T-helper 17 cell (primary cell): ENCODE results near the gene MXD3. TPM values are rescaled to one million over a fixed set of nuclear protein-coding genes. Genes with fewer than 3 reads are reported as not detected.
A peak's percentile ranks its signal among the peaks of the same experiment; 100 is the strongest.

Experiments
- ATAC-seq: fragments of 150-1000 bp; cut with Tn5 transposase; 2 replicates; pipeline ENCODE4 v1.10.0; 2021; ENCODE audit warnings: mild to moderate bottlenecking, moderate library complexity
- DNase-seq, 3 donors: peaks; one replicate each; pipeline versions ENCODE4 v3.0.0 to v3.0.0-alpha.2; 2020 to 2021
- H3K9me3 ChIP-seq: one replicate; pipeline ENCODE4 v1.7.0; 2013; ENCODE audit warnings: low read length, mild to moderate bottlenecking; ENCODE audit not compliant: control insufficient read depth, poor library complexity, severe bottlenecking
- H3K27ac Mint-ChIP-seq: one replicate; pipeline ENCODE4 v1.8.0; 2022; ENCODE audit warnings: mild to moderate bottlenecking, moderate library complexity, mixed read lengths
- H3K27me3 Mint-ChIP-seq: one replicate; pipeline ENCODE4 v1.8.0; 2022; ENCODE audit warnings: mixed read lengths
- H3K36me3 Mint-ChIP-seq: one replicate; pipeline ENCODE4 v1.8.0; 2022; ENCODE audit warnings: low read depth, mixed read lengths
- H3K4me1 Mint-ChIP-seq: one replicate; pipeline ENCODE4 v1.8.0; 2022; ENCODE audit warnings: mild to moderate bottlenecking, mixed read lengths
- H3K4me3 Mint-ChIP-seq: one replicate; pipeline ENCODE4 v1.8.0; 2022; ENCODE audit warnings: mild to moderate bottlenecking, moderate library complexity, mixed read lengths
- total RNA-seq, 4 donors: library from RNA in 2 of 4; stranded (reverse) in 2 of 4; gene quantifications; one replicate each; pipeline ENCODE4 v1.2.3 and lab custom pipeline; 2022 to 2026

The MXD3 gene
- total RNA-seq, 2 donors from 2014 or later, result 8.7 to 11.8 TPM

DNA sequence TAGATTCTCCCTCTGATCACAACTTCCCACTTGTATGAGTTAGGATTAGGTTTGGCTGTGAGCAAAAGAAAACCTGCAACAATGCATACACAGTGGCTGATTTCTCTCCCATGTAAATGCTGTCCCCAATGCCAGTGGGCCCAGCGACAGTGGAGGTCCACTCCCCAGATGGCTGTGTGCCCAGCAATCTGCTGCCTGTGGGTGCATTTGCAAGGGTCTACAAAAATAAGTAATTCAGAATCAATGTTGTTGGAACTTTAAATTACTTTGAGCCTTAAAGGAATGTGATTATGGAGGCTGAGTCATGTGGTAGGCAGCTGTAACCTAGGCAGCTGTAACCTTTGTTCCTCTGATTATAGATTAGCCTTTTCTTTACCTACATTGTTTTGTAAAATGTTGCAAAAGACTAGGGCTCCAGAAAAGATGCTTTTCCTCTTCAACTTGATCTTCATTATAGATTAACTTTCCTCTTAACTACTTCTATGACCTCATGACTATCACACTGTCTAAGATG, 14.2 kb upstream of the MXD3 start:
- Mint-ChIP-seq H3K27ac (peak overlapping the region; percentile 70), H3K36me3 (peaks cover 3% of the 10 kb centered on the region), H3K4me3 (no peak overlapping the region), H3K4me1 (peaks cover 8% of the 10 kb centered on the region), H3K27me3 (no peaks in the 10 kb centered on the region)
- ATAC-seq, result no peak
- no peaks in the 10 kb centered on the region for H3K9me3 ChIP-seq
- no peak for DNase-seq

- no peak overlapping the region for H3K27ac Mint-ChIP-seq
- no peak overlapping the region for H3K4me3 Mint-ChIP-seq
- no peaks in the 10 kb centered on the region for H3K9me3 ChIP-seq
- ATAC-seq (no peak), DNase-seq (no peak)
- peaks cover 2% of the 10 kb centered on the region for H3K36me3 Mint-ChIP-seq
- H3K4me1 Mint-ChIP-seq, result peaks cover 27% of the 10 kb centered on the region
- no peaks in the 10 kb centered on the region for H3K27me3 Mint-ChIP-seq
Measured at GRCh38 chr5:177320879-177321278, 9.2 kb upstream of the MXD3 start.

DNA sequence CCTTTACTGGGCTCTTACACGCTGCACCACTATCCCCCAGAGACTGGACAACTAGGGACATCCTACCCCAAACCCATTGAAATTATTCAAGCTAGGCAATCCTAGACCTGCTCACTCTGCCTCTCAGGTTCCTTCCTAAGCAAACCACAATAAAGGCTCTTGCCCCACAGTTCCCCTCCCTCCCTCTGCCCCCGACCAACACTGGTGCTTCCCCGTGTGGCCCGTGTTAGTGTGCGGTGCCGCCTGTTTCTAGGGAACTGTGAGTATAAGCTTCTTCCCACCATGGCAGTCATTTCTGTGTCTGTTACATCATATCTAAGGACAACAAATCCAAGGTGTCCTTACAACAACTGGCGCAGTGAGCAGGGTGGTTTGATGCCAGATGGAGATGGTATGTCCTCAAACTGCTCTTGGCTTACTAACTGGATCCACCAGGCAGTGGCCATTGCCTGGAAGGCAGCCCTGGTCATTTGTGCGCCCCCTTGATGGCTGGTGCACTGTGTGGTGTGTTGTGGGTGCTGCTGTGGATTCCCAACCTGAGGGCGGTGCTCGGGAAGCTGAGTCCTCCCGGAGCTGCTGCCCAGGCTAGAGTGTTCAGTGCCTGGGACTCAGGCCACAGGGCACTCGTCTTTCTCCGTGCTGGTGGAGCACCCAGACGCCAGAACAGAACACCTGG, 8.4 kb upstream of the MXD3 start:
- peaks cover 2% of the 10 kb centered on the region for H3K36me3 Mint-ChIP-seq
- H3K9me3 ChIP-seq, result no peaks in the 10 kb centered on the region
- H3K27ac Mint-ChIP-seq, result no peak overlapping the region
- H3K4me3 Mint-ChIP-seq, result peak overlapping the region; percentile 2
- peaks cover 27% of the 10 kb centered on the region for H3K4me1 Mint-ChIP-seq
- DNase-seq, result no peak
- H3K27me3 Mint-ChIP-seq, result no peaks in the 10 kb centered on the region
- ATAC-seq, result peak; percentile 79

DNA sequence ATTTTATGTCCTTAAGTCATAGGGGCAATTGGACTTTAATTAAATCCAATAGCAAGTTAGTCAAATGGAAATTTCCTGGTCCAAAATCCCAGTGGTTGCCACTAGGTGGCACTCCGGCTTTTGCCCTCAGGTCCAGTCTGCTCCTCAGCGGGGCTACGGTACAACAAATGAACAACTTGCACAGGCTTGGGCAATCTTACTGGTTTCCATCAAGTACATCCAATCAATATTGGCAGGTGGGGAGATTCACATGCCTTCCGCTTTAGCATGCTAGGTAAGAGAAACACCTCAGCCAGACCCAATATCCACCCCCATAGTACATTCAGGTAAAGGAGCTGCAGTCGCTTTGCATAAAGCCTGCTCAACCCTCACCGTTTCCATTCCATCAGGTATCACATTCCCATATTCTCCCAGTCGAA, 6.3 kb upstream of the MXD3 start:
- Mint-ChIP-seq H3K27ac (no peak overlapping the region), H3K36me3 (peaks cover 2% of the 10 kb centered on the region), H3K27me3 (no peaks in the 10 kb centered on the region), H3K4me1 (peaks cover 28% of the 10 kb centered on the region), H3K4me3 (no peak overlapping the region)
- no peaks in the 10 kb centered on the region for H3K9me3 ChIP-seq
- ATAC-seq (peak; percentile 74), DNase-seq (peak; percentile 42 to 62 (median 46))

DNA sequence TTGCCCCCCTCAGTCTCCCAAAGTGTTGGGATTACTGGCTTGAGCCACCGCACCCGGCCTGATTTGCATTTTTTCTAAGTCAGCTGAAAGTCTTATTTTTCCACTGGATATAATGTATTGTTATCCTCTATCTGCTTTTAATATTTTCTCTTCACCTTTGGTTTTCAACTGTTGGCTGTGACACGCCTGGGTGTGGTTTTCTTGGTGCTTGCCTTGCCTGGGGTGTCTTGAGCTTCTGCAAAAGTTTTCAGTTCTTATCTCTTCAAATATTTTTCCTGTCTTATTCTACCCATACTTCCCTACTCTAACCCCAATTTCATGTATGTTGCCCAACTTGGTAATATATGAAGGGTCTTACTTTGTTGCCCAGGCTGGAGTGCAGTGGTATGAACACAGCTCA, 4.3 kb upstream of the MXD3 start:
- DNase-seq, result no peak
- H3K36me3 Mint-ChIP-seq, result peaks cover 2% of the 10 kb centered on the region
- no peaks in the 10 kb centered on the region for H3K27me3 Mint-ChIP-seq
- H3K4me1 Mint-ChIP-seq, result peaks cover 33% of the 10 kb centered on the region
- no peak overlapping the region for H3K4me3 Mint-ChIP-seq
- H3K9me3 ChIP-seq, result no peaks in the 10 kb centered on the region
- ATAC-seq, result no peak
- H3K27ac Mint-ChIP-seq, result no peak overlapping the region

GRCh38 chr5:177315411-177315810, 3.7 kb upstream of the MXD3 start:
- H3K9me3 ChIP-seq, result no peaks in the 10 kb centered on the region
- Mint-ChIP-seq H3K27me3 (no peaks in the 10 kb centered on the region), H3K4me3 (no peak overlapping the region), H3K27ac (no peak overlapping the region), H3K4me1 (peaks cover 36% of the 10 kb centered on the region), H3K36me3 (peaks cover 2% of the 10 kb centered on the region)
- DNase-seq (no peak), ATAC-seq (no peak)

DNA sequence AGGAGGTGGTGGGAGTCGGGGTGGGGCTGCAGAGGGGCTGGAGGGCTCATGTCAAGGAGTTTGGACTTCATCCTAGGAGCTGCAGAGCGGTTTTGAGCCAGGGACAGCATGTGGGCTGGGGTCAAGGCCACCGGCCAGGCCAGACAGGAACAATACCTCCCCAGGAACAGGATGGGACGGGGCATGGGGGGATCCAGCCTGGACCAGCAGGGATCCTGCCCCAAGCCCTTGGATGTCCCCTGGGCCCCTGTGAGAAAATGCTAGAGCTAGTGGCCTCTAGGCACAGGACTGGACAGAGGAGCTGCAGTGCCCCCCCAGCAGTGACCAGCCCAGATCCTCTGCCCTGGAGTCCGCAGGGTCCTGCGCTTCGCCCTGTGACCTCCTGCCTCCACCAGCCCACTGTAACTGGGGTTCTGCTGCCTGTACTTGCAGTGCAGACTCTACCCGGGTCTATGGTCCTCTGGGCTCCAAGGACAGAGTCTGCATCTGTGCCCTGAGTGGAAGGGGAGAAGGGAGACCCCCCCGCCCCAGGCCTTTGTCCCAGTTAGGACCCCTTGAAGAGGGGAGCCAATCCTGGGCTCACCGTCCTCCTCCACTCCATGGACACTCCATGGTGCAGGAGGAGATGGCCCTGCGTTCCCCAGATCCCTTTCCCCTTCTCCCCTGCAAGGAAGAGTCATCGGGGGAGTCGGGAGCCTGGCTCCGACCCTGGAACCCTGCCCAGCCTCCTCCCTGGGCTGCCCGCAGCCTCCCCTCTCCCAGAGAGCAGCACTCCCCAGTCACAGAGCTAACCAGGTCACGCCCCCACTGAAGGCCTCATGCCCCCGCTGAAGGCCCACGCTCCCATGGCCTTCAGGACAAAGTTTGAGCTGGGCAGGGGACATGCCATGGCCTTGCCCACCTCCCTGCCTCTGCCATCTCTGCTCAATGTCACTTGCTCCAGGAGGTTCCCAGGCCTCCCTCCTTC, 3.0 kb upstream of the MXD3 start:
- no peak overlapping the region for H3K27ac Mint-ChIP-seq
- no peaks in the 10 kb centered on the region for H3K9me3 ChIP-seq
- no peaks in the 10 kb centered on the region for H3K27me3 Mint-ChIP-seq
- ATAC-seq (no peak), DNase-seq (no peak)
- H3K4me1 Mint-ChIP-seq, result peaks cover 33% of the 10 kb centered on the region
- H3K36me3 Mint-ChIP-seq, result no peaks in the 10 kb centered on the region
- H3K4me3 Mint-ChIP-seq, result peak overlapping the region; percentile 9

- Mint-ChIP-seq H3K27me3 (no peaks in the 10 kb centered on the region), H3K4me1 (peaks cover 33% of the 10 kb centered on the region), H3K4me3 (no peak overlapping the region), H3K27ac (no peak overlapping the region), H3K36me3 (no peaks in the 10 kb centered on the region)
- DNase-seq (no peak), ATAC-seq (no peak)
- no peaks in the 10 kb centered on the region for H3K9me3 ChIP-seq
Measured at GRCh38 chr5:177313561-177314259, 2.0 kb upstream of the MXD3 start.

DNA sequence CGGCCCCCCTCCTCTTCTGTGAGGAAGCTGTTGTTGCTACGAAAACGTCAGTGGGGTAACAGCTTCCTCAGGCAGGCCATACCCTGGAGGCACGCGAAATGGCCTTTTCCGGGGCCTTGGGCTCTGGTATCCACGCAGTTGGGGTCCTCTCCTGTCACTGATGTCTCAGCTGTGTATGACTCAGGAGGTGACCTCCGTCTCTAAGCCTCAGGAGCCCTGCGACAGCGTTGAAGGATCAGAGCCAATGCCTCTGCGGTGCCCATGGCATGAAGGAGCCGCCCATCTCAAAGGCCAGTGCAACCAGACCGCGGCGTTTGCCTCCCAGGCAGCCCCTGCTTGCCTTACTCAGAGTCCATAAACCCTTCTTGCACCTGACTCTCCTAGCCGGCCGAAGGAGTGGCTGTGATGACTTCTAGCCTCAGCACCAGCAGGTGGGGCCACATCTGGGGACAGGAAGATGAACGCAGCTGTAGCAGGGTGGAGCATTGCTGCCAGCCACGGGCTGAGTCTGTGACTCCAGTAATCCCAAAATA, 1.0 kb upstream of the MXD3 start:
- H3K4me3 Mint-ChIP-seq, result peak overlapping the region; percentile 85
- no peaks in the 10 kb centered on the region for H3K36me3 Mint-ChIP-seq
- peaks cover 29% of the 10 kb centered on the region for H3K4me1 Mint-ChIP-seq
- H3K27ac Mint-ChIP-seq, result no peak overlapping the region
- ATAC-seq (peak; percentile 16), DNase-seq (no peak)
- H3K9me3 ChIP-seq, result no peaks in the 10 kb centered on the region
- no peaks in the 10 kb centered on the region for H3K27me3 Mint-ChIP-seq

GRCh38 chr5:177311392-177311722, 341 bp downstream of the MXD3 start:
- no peak overlapping the region for H3K27ac Mint-ChIP-seq
- H3K27me3 Mint-ChIP-seq, result no peaks in the 10 kb centered on the region
- H3K9me3 ChIP-seq, result no peaks in the 10 kb centered on the region
- ATAC-seq (no peak), DNase-seq (no peak)
- peaks cover 35% of the 10 kb centered on the region for H3K4me1 Mint-ChIP-seq
- no peaks in the 10 kb centered on the region for H3K36me3 Mint-ChIP-seq
- H3K4me3 Mint-ChIP-seq, result peak overlapping the region; percentile 92

DNA sequence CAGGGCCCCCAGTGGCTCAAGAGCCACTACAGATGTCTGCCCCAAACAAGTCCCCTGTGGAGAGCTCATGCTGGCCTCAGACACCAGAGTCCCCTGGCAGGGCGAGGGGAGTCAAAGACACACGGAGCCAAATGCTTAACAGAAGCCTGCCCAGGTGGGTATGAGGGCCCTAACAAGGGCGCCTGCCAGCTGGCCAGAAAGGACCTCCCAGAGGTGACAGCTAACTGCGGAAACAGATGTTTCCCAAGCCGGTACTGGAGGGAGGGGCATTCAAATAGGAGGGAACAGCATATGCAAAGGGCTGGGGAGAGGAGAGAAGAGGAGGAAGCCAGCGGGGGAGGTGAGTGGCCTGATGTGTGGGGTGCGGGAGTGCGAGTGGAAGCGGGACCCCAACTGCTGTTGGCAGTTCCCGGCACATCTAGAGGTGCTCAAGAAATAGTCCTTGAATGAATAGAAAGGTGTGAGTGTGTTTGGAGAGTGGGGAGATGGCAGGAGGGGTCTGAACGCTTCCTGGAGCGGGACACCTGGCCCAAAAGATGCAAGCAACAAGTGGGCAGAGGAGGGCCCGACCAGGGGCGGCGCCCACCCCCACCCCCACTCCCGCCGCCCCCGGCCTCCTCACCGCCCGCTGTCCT, 824 bp downstream of the MXD3 start:
- H3K9me3 ChIP-seq, result no peaks in the 10 kb centered on the region
- ATAC-seq (no peak), DNase-seq (no peak)
- Mint-ChIP-seq H3K27ac (no peak overlapping the region), H3K4me1 (peaks cover 35% of the 10 kb centered on the region), H3K27me3 (no peaks in the 10 kb centered on the region), H3K4me3 (peak overlapping the region; percentile 92), H3K36me3 (no peaks in the 10 kb centered on the region)

DNA sequence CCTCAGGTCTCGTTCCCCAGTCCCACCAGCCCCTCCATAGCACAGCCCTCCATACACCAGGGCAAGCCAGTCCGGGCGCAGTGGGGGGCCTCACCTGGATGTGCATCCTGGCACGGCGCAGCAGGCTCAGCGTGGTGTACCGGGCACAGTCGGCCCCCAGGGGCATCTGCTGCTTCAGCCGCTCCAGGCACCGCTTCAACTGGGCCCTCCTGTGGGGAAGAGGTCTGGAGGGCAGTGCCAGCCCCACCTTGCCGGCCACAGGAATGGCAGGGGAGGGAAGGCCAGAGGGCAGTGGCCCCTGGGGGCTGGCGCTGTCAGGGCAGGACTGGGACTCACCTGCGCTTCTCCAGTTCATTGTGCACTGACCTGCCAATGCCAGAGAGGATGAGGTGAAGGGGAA, 1.4 kb downstream of the MXD3 start:
- H3K9me3 ChIP-seq, result no peaks in the 10 kb centered on the region
- no peak for ATAC-seq
- peaks cover 36% of the 10 kb centered on the region for H3K4me1 Mint-ChIP-seq
- H3K36me3 Mint-ChIP-seq, result no peaks in the 10 kb centered on the region
- DNase-seq, result no peak
- no peaks in the 10 kb centered on the region for H3K27me3 Mint-ChIP-seq
- H3K4me3 Mint-ChIP-seq, result no peak overlapping the region
- H3K27ac Mint-ChIP-seq, result no peak overlapping the region
